HL-60/S4 treated with phorbol 12-myristate 13-acetate at 8.2 ng/mL for 4 days and 3 days (cell line): ENCODE results near the gene CDCA4.

Experiments used
- in situ Hi-C: fragments of 300-500 bp; cut with MboI; formaldehyde crosslinking; loops from 2 replicates; pipeline ENCODE4 v1.15.0; 2022; ENCODE audit warnings: low sequenced_read_pairs

CDCA4 gene

GRCh38 chr14:104965561-104966231 lies 55.2 kb downstream of the CDCA4 start:
- in situ Hi-C loops = no loop called here

- in situ Hi-C loops = no loop called here
These were observed 56.3 kb downstream of the CDCA4 start for GRCh38 chr14:104964546-104964945.
